Ramos (cell line): Measurements from ENCODE around the gene AGPAT1.

Experiments used
- in situ Hi-C: fragments of 300-500 bp; cut with MboI; formaldehyde crosslinking; loops from one replicate; pipeline ENCODE4 v1.14.3; 2022; ENCODE audit warnings: low sequenced_read_pairs; ENCODE audit not compliant: unreplicated experiment

The AGPAT1 gene

GRCh38 chr6:32174416-32174815 is 1.5 kb downstream of the AGPAT1 start:
- in situ Hi-C loops: no loop called here

- in situ Hi-C loops: no loop called here
These were observed 2.7 kb downstream of the AGPAT1 start for GRCh38 chr6:32173051-32173727.

GRCh38 chr6:32171234-32171633 is 4.7 kb downstream of the AGPAT1 start:
- in situ Hi-C loops: no loop called here

GRCh38 chr6:32170294-32170693 is 5.6 kb downstream of the AGPAT1 start:
- in situ Hi-C loops: no loop called here

GRCh38 chr6:32168807-32169591 is 6.9 kb downstream of the AGPAT1 start:
- in situ Hi-C loops: no loop called here

- in situ Hi-C loops: no loop called here
These were observed 7.5 kb downstream of the AGPAT1 start for GRCh38 chr6:32168350-32168749.

- in situ Hi-C loops: no loop called here
These were observed 8.1 kb downstream of the AGPAT1 start for GRCh38 chr6:32167761-32168262.

GRCh38 chr6:32167154-32167760 is 8.6 kb downstream of the AGPAT1 start:
- in situ Hi-C loops: no loop called here

- in situ Hi-C loops: no loop called here
These were observed 9.3 kb downstream of the AGPAT1 start for GRCh38 chr6:32166411-32167061.

- in situ Hi-C loops: no loop called here
These were observed 11.6 kb downstream of the AGPAT1 start, which contains the start of gene EGFL8 for GRCh38 chr6:32164295-32164694. TSS of gene EGFL8 (plus strand) at chr6:32164595. CDS start at chr6:32166166, 1,571 bp downstream.

- in situ Hi-C loops: no loop called here
These were observed 12.2 kb downstream of the AGPAT1 start for GRCh38 chr6:32163559-32164258.

GRCh38 chr6:32158052-32158451 is 17.8 kb downstream of the AGPAT1 start:
- in situ Hi-C loops: no loop called here

GRCh38 chr6:32156891-32157290 is 19.0 kb downstream of the AGPAT1 start:
- in situ Hi-C loops: no loop called here

- in situ Hi-C loops: no loop called here
These were observed 21.2 kb downstream of the AGPAT1 start for GRCh38 chr6:32154514-32155161.

GRCh38 chr6:32153564-32154513 is 22.0 kb downstream of the AGPAT1 start, which contains the start of gene PPT2:
TSS of gene PPT2 (plus strand) at chr6:32154141. CDS start at chr6:32154595, 454 bp downstream.
- in situ Hi-C loops: no loop called here

- in situ Hi-C loops: no loop called here
These were observed 22.9 kb downstream of the AGPAT1 start for GRCh38 chr6:32152769-32153563.
